Measurements from ENCODE around the gene TMEM106B.

- TF ChIP-seq ZNF274 (IDR thresholded peaks at IDR 0.05; ENCODE audit: borderline replicate concordance, extremely low read depth, low read length) = no peak
- TF ChIP-seq SUZ12 (IDR thresholded peaks at IDR 0.05; ENCODE audit: low read length) = no peak
Observed at GRCh38 chr7:12234334-12234865, 23.3 kb downstream of the TMEM106B start.

All from H1 (cell line).